AG08395 (cell line): Measurements from ENCODE around the gene TSPAN32.
"Not testable (repeated sequence)": the region's sequence is repeated elsewhere in the genome, so short reads cannot be mapped to it uniquely, and the experiment has no call there.

ENCODE experiments used
- DNase-seq: peaks from one replicate; pipeline ENCODE4 v3.0.0; 2012; ENCODE audit warnings: mixed read lengths, low spot score

Gene TSPAN32

GRCh38 chr11:2316169-2316962 is 14.6 kb downstream of the TSPAN32 start:
- no peak for DNase-seq

- DNase-seq: no peak
Measured at GRCh38 chr11:2316963-2317244, 15.1 kb downstream of the TSPAN32 start.

- DNase-seq: no peak
Measured at GRCh38 chr11:2317354-2318050, 15.7 kb downstream of the TSPAN32 start.

GRCh38 chr11:2318123-2318522 is 16.3 kb downstream of the TSPAN32 start:
- no peak for DNase-seq

GRCh38 chr11:2318707-2319106 is 16.9 kb downstream of the TSPAN32 start:
- no peak for DNase-seq

- no peak for DNase-seq
Measured at GRCh38 chr11:2319791-2320472, 18.1 kb downstream of the TSPAN32 start.

GRCh38 chr11:2320568-2321310 is 18.9 kb downstream of the TSPAN32 start:
- no peak for DNase-seq

GRCh38 chr11:2321311-2321683 is 19.5 kb downstream of the TSPAN32 start:
- no peak for DNase-seq

GRCh38 chr11:2325123-2325522 is 23.3 kb downstream of the TSPAN32 start:
- DNase-seq: no peak

GRCh38 chr11:2325719-2326118 is 23.9 kb downstream of the TSPAN32 start:
- DNase-seq: peak; percentile 86

- no peak for DNase-seq
Measured at GRCh38 chr11:2327032-2327431, 25.2 kb downstream of the TSPAN32 start.

GRCh38 chr11:2328021-2328420 is 26.2 kb downstream of the TSPAN32 start:
- no peak for DNase-seq

- no peak for DNase-seq
Measured at GRCh38 chr11:2328656-2329354, 27.0 kb downstream of the TSPAN32 start.

- DNase-seq: no peak
Measured at GRCh38 chr11:2329551-2329950, 27.7 kb downstream of the TSPAN32 start.

GRCh38 chr11:2330696-2331095 is 28.9 kb downstream of the TSPAN32 start:
- no peak for DNase-seq

- no peak for DNase-seq
Measured at GRCh38 chr11:2331404-2331803, 29.6 kb downstream of the TSPAN32 start.

GRCh38 chr11:2332569-2332968 is 30.8 kb downstream of the TSPAN32 start:
- DNase-seq: not testable (repeated sequence)

- not testable (repeated sequence) for DNase-seq
Measured at GRCh38 chr11:2333486-2334205, 31.8 kb downstream of the TSPAN32 start.

- DNase-seq: not testable (repeated sequence)
Measured at GRCh38 chr11:2335286-2335685, 33.5 kb downstream of the TSPAN32 start.

GRCh38 chr11:2338760-2339159 is 36.9 kb downstream of the TSPAN32 start:
- DNase-seq: not testable (repeated sequence)

- DNase-seq: no peak
Measured at GRCh38 chr11:2342557-2342956, 40.7 kb downstream of the TSPAN32 start.
